GM18520 (cell line): ENCODE results near the gene ATP6V1G3.
"Not testable (repeated sequence)": the region's sequence is repeated elsewhere in the genome, so short reads cannot be mapped to it uniquely, and the experiment has no call there.

ENCODE experiments used
- ATAC-seq: cut with Tn5 transposase; IDR thresholded peaks from one replicate; pipeline ENCODE4 v1.9.1; 2021; ENCODE audit not compliant: unreplicated experiment

ATP6V1G3 gene, protein sequence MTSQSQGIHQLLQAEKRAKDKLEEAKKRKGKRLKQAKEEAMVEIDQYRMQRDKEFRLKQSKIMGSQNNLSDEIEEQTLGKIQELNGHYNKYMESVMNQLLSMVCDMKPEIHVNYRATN

GRCh38 chr1:198540580-198540979 lies at the start of gene ATP6V1G3:
Gene ATP6V1G3 (minus strand): TSS chr1:198540680. CDS start chr1:198540650, 30 bp downstream.
- no peak for ATAC-seq

DNA sequence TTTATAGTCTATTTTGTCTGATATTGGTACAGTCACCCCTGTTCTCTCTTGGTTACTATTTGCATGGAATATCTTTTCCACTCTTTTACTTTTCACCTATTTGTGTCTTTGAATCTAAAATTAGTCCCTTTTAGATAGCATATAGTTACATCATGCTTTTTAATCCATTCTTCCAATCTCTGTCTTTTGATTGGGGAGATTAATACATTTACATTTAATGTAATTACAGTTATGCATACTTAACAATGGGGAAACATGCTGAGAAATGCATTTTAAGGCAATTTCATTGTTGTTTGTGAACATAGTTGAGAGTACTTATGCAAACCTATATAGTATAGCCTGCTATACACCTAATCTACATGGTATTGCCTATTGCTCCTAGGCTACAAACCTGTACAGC lies 48.4 kb upstream of the ATP6V1G3 start:
- ATAC-seq: no peak

GRCh38 chr1:198584163-198584562 lies 43.7 kb upstream of the ATP6V1G3 start:
- ATAC-seq: no peak

GRCh38 chr1:198583209-198583802 lies 42.8 kb upstream of the ATP6V1G3 start:
- ATAC-seq: not testable (repeated sequence)

GRCh38 chr1:198577444-198577843 lies 37.0 kb upstream of the ATP6V1G3 start:
- ATAC-seq: no peak

DNA sequence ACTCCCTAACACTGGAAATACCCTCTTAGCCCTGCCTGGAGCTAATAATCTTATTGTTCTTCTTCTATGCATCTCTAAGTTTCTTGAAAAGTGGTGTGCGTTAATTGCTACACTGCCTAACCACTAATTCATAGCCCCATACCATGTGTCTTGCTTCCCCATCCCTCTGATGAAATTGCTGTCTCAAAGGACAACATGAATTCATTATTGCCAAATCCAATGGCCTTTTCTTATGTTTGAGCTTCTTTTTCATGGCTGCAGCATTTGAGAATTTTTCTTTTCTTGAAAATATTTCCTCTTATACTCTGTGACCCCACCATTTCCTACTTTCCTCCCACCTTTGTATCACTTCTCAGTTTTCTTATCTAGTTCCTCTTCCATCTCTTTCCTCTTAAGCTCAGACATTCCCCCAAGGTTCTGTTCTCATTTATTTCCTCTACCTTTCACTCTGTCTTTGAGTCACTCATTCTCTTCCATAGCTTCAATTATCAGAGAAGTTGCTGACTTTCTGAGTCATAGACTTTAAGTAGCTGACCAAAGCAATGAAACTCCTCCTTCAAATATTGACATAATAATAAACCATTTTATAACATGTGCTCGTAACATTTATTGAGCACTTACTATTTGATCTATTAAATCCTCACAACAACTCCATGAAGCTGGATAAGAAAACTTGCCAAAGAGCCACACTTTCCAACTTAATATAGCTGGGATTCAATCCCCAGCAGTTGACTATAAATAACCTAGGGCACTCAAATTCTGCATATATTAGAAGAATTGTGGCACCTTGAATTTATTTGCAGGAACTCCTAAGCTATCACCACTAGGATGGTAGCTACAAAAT lies 35.5 kb upstream of the ATP6V1G3 start:
- no peak for ATAC-seq

DNA sequence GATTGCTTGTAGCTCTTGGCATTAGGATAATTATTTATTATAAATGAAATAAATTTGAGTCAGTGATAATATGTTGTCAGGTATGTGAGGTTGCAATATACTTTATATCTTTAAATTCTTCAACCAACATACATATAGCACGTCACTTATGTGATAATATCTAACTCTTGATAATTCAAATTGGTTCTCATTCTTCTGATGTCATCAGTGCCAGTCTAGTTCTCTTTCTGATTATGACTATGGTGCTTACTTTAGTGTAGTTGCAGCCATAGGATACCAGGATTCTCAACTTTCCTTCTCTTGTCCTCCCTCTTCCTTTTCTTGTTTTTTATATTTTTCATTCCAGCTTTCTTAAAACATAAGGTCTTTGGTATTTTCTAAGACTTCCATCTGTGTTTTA lies 34.8 kb upstream of the ATP6V1G3 start:
- no peak for ATAC-seq

DNA sequence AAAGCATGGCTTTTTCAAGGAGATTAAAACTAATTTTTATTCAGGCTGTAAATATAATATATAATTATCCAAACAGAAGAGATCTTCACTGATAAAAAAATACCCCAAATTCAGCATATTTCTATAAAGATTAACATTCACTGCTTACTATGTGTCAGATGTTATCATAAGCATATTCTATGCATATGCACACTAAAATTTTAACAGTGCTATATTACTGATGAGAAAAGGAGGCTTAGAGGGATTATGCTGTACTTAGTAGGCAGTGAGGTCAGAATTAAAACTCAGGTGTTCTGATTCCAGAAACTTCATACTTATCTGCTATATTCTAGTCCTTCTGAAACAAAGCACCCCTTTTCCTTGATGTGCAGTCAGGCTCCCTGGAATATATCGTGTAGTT lies 33.8 kb upstream of the ATP6V1G3 start:
- ATAC-seq: no peak

GRCh38 chr1:198564716-198565115 lies 24.2 kb upstream of the ATP6V1G3 start:
- no peak for ATAC-seq

DNA sequence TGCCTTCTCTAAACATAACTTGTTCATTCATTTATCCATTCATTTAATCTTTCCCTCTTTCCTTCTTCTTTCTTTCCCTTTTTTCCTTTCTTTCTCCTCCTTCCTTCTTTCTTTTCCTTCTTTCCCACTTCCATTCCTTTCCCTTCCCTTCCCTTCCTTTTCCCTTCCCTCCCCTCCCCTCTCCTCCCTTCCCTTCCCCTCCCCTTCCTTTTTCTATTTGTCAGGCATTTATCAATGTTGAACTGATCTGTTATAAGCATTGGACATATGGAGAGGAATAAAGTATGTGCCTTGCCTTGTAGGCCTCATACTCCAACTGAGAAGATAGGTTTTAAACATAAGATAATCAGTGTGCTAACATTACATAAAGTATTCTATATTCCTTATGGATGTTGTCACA lies 23.7 kb upstream of the ATP6V1G3 start:
- ATAC-seq: no peak

DNA sequence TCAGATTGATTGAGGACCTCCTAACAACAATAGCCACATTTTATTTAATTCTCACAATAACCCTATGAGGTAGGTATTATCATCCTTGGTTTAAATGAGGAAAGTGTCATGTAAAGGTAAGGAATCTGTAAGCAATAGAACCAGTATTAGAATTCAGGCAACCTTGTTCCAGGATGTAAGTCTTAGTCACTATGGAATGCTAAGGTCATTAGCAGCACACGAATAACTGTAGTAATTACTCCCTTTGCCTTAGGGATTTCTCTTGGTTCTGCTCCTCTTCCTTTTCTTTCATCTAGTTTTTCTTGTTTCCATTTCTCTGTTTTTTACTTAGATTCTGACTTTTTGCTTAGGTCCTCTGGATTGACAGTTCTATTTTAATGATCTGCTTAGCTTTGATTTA lies 23.1 kb upstream of the ATP6V1G3 start:
- no peak for ATAC-seq

GRCh38 chr1:198560161-198560560 lies 19.7 kb upstream of the ATP6V1G3 start:
- ATAC-seq: no peak

DNA sequence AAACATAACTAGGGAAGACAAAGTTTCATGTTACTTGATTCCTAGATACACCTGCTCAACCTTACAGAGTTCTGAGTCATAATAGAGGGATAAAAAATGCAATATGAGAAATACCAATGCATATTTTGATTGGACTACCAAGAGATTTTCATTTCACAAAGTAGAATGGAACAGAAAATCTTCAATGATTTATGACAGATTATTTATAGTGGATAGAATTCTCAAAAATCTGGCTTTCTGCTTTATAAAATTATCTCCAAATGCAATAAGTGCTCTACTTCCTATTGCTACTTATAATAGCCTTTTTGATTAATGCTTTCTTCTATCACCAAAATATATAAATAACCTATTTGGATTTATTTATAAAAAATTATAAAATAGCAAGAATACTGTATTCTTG lies 18.9 kb upstream of the ATP6V1G3 start:
- ATAC-seq: no peak

GRCh38 chr1:198558402-198558801 lies 17.9 kb upstream of the ATP6V1G3 start:
- no peak for ATAC-seq

- peak; percentile 87 for ATAC-seq
Measured at GRCh38 chr1:198556971-198557370, 16.5 kb upstream of the ATP6V1G3 start.

- ATAC-seq: no peak
Measured at GRCh38 chr1:198552668-198553416, 12.4 kb upstream of the ATP6V1G3 start.

- ATAC-seq: no peak
Measured at GRCh38 chr1:198550941-198551524, 10.6 kb upstream of the ATP6V1G3 start.

- ATAC-seq: peak; percentile 85
Measured at GRCh38 chr1:198549866-198550265, 9.4 kb upstream of the ATP6V1G3 start.

GRCh38 chr1:198548890-198549289 lies 8.4 kb upstream of the ATP6V1G3 start:
- ATAC-seq: no peak

- no peak for ATAC-seq
Measured at GRCh38 chr1:198545156-198545555, 4.7 kb upstream of the ATP6V1G3 start.

GRCh38 chr1:198544265-198544664 lies 3.8 kb upstream of the ATP6V1G3 start:
- no peak for ATAC-seq
